Kidney epithelial cell (primary cell): ENCODE results near the gene ZMYM4. TPM values are rescaled to one million over a fixed set of nuclear protein-coding genes. Genes with fewer than 3 reads are reported as not detected.
A peak's percentile ranks its signal among the peaks of the same experiment; 100 is the strongest.
"Not testable (repeated sequence)": the region's sequence is repeated elsewhere in the genome, so short reads cannot be mapped to it uniquely, and the experiment has no call there.

Experiments
- DNase-seq: peaks from one replicate; pipeline ENCODE4 v3.0.0-alpha.2; 2010; ENCODE audit warnings: low read depth
- H3K27me3 ChIP-seq: 2 replicates; pipeline ENCODE4 v1.6.0; 2011; ENCODE audit warnings: low read length; ENCODE audit not compliant: control insufficient read depth, insufficient read depth
- H3K36me3 ChIP-seq: 2 replicates; pipeline ENCODE4 v1.5.1; 2011; ENCODE audit warnings: low read length; ENCODE audit not compliant: control insufficient read depth, insufficient read depth
- H3K4me3 ChIP-seq: 2 replicates; pipeline ENCODE4 v1.5.1; 2011; ENCODE audit warnings: low read depth, mild to moderate bottlenecking, control low read depth, low read length
- total RNA-seq: library from RNA; depleted of rRNA; stranded (reverse); fragments of >200 nt; gene quantifications from 2 replicates; pipeline ENCODE4 v1.2.3, GENCODE V29; 2015
- TF ChIP-seq, protein P1 (sequence below): IDR thresholded peaks from 2 replicates; pipeline ENCODE4 v1.5.1; 2011; ENCODE audit warnings: mild to moderate bottlenecking, moderate library complexity, low read length, control low read depth, inconsistent platforms; ENCODE audit not compliant: insufficient read depth, poor library complexity, severe bottlenecking

Gene ZMYM4
- total RNA-seq, 1 donor from 2014 or later = 35.1 TPM

GRCh38 chr1:35367914-35368313 lies 99.4 kb downstream of the ZMYM4 start:
- Histone ChIP-seq H3K36me3 (no peaks in the 10 kb centered on the region), H3K27me3 (no peaks in the 10 kb centered on the region), H3K4me3 (no peak overlapping the region)
- TF ChIP-seq, protein P1, sequence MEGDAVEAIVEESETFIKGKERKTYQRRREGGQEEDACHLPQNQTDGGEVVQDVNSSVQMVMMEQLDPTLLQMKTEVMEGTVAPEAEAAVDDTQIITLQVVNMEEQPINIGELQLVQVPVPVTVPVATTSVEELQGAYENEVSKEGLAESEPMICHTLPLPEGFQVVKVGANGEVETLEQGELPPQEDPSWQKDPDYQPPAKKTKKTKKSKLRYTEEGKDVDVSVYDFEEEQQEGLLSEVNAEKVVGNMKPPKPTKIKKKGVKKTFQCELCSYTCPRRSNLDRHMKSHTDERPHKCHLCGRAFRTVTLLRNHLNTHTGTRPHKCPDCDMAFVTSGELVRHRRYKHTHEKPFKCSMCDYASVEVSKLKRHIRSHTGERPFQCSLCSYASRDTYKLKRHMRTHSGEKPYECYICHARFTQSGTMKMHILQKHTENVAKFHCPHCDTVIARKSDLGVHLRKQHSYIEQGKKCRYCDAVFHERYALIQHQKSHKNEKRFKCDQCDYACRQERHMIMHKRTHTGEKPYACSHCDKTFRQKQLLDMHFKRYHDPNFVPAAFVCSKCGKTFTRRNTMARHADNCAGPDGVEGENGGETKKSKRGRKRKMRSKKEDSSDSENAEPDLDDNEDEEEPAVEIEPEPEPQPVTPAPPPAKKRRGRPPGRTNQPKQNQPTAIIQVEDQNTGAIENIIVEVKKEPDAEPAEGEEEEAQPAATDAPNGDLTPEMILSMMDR = no peak
- no peak for DNase-seq

DNA sequence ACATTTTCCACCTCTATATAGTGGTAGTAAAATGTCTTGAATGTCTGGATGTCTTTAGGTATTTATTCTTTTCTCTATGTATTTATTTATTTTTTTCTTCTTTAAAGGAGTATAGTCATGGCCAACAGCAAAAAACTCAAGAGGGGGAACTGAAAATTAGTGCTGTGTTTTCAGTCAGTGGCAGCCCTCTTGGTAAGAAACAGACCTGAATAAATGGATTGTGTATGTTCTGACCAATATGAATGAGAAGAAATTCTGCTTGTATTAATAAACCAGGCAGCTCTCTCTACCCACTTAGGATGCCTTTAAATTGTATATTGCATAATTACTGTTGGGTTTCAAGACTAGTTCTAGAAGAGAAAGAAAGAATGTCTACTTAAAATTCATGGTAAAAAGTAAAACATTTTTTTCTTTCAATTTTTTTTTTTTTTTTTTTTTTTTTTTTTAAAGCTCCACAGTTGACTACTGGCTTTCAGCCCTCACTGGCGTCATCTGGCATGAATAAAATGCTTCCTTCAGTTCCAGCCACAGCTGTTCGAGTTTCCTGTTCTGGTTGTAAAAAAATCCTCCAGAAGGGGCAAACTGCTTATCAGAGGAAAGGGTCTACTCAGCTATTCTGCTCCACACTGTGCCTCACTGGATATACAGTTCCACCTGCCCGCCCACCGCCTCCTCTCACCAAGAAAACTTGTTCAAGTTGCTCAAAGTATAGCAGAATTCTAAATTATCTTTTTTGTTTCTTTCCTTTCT lies 101.6 kb downstream of the ZMYM4 start:
- no peak overlapping the region for H3K4me3 ChIP-seq
- no peaks in the 10 kb centered on the region for H3K36me3 ChIP-seq
- TF ChIP-seq, protein P1 = no peak
- H3K27me3 ChIP-seq = no peaks in the 10 kb centered on the region
- no peak for DNase-seq

- TF ChIP-seq, protein P1 = no peak
- no peaks in the 10 kb centered on the region for H3K27me3 ChIP-seq
- no peaks in the 10 kb centered on the region for H3K36me3 ChIP-seq
- DNase-seq = no peak
- no peak overlapping the region for H3K4me3 ChIP-seq
These were observed 103.0 kb downstream of the ZMYM4 start for GRCh38 chr1:35371506-35371905.

- no peaks in the 10 kb centered on the region for H3K27me3 ChIP-seq
- TF ChIP-seq, protein P1 = no peak
- DNase-seq = peak; percentile 2
- no peak overlapping the region for H3K4me3 ChIP-seq
- peaks cover 2% of the 10 kb centered on the region for H3K36me3 ChIP-seq
These were observed 109.0 kb downstream of the ZMYM4 start for GRCh38 chr1:35377555-35377954.

DNA sequence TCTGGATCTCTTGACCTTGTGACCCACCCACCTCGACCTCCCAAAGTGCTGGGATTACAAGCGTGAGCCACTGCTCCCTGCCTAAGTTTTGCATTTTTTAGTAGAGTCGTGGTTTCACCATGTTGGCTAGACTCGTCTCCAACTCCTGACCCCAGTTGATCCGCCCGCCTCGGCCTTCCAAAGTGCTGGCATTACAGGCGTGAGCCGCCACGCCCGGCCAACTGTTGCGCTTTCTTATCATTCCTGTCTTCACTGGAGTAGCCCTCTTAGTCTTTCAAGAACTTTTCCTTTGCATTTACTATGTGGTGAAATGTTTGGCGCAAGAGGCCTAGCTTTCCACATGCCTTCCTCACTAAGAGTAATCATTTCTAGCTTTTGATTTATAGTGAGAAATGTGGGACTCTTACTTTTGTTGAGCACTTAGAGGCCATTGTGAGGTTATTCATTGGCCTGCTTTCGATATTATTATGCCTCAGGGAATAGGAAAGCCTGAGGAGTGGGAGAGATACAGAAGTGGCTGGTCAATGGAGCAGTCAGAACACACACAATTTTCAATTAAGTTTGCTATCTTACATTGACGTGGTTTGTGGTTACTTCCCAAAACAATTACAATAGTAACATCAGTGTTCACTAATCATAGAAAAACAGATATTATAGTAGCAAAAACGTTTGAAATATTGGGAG lies 111.0 kb downstream of the ZMYM4 start:
- no peak for DNase-seq
- Histone ChIP-seq H3K36me3 (peaks cover 2% of the 10 kb centered on the region), H3K27me3 (no peaks in the 10 kb centered on the region), H3K4me3 (no peak overlapping the region)
- TF ChIP-seq, protein P1 = no peak

DNA sequence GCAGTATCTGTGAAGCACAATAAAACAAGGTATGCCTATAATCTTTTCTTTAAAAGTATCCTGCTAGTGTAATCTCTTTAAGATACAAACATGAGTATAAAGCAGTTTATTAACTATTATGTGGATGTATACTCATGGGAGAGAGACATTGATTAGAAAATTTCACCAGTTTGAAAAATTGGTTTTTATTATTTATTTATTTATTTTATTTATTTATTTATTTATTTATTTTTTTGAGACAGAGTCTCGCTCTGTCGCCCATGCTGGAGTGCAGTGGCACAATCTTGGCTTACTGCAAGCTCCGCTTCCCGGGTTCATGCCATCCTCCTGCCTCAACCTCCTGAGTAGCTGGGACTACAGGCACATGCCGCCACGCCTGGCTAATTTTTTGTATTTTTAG lies 111.6 kb downstream of the ZMYM4 start:
- DNase-seq, H3K4me3 ChIP-seq, H3K36me3 ChIP-seq, H3K27me3 ChIP-seq: not testable (repeated sequence)
